Stimulated activated CD4-positive, alpha-beta T cell treated with anti-CD3 and anti-CD28 coated beads, Interleukin-4, amount 100 ng/mL, for 1 hour (primary cell): ENCODE results near the gene CPNE7.
A peak's percentile ranks its signal among the peaks of the same experiment; 100 is the strongest.
"Not testable (repeated sequence)": the region's sequence is repeated elsewhere in the genome, so short reads cannot be mapped to it uniquely, and the experiment has no call there.

ENCODE experiments used
- DNase-seq: peaks from one replicate; pipeline ENCODE4 v3.0.0-alpha.2; 2020

Gene CPNE7

DNA sequence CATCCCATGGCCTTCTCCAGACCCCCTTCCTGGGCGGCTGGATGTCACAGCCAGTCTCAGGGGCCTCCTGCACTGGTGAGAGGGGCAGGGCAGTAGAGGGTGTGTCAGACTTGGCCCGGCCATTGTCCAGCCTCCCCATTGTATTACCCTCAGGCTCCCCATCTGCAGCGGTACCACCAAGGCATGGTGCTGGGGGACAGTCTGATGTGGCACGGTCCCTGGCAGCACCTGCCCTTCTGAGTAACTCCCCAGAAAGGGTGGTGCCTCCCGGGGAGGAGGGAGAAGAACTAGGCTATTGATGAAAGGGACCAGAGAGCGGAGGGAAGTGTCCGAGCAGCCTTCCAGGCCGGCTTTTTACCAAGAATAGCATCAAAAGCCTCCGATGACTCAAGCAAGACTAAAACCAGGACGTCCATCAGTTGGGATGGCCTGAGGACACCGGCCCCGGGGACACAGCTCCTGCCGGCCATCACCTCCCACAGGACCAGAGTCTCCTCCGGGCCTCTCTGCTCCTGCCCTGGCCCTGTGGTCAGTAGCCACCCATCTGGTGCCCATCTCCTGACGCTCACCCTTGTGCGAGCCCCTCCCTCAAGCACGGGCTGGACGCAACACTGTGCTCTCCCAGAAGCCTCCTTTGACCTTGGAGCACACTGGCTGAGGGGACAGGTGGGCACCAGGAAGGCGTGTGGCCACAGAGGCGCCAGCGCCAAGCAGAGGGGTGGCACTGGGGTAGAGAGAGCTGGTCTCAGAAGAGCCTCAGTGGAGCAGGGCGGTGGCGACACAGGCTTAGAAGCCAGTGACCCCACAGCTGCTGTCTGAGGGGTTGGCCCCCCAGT, 5.8 kb upstream of the CPNE7 start:
- no peak for DNase-seq

DNA sequence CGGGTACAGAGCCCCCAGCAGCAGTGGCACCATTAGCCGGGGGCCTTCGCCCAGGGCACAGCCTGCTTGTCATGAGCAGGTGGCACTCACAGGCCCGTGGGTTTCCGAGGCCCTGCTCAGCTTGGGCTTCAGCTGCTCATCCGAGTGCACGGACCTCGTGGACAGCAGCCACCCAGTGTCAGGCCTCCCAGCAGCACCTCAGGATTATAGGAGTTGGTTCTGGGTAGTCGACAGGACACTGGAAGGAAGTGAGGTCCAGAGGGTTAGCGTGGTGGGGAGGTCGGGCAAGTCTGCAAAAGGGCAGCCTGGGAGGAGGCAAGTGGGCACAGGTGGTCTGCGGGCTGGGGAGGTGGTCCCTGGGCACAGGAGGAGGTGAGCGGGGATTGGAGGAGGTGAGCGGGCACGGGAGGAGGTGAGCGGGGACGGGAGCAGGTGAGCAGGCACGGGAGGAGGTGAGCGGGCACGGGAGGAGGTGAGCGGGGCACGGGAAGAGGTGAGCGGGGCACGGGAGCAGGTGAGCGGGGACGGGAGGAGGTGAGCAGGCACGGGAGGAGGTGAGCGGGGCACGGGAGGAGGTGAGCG, 5.1 kb upstream of the CPNE7 start:
- DNase-seq: no peak

DNA sequence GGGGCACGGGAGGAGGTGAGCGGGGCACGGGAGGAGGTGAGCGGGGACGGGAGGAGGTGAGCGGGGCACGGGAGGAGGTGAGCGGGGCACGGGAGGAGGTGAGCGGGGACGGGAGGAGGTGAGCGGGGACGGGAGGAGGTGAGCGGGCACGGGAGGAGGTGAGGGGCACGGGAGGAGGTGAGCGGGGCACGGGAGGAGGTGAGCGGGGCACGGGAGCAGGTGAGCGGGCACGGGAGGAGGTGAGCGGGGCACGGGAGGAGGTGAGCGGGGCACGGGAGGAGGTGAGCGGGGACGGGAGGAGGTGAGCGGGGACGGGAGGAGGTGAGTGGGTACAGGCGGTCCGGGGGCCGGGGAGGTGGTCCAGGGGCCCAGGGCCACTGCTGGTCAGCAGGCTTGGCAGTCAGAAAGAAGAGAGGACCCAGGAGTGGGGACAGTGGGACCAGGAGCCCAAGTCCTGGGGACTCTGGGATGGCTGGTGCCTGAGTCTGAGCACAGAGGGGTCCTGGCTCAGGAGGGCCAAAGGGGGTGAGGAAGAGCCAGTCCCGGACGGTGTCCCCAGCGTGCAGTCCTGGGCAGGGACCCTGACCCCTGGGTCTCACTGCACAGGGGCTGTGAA, 4.5 kb upstream of the CPNE7 start:
- not testable (repeated sequence) for DNase-seq

DNA sequence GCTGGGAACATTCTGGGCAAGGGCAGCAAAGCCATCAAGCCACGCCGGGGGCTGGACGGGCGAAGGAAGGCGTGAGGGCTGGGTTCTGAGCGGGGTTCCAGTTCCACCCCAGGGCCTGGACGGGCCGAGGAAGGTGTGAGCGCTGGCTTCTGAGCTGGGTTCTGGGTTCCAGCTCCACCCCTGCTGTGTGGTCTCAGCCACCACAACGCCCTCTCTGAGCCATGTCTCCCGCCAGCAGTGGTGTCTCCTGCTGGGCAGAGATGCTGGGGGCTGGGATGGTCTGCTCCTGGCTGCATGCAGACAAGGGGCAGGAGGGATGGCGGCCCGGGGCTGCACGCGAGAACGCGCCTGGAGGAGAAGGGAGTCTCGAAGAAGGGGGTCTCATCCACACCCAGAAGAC, 3.9 kb upstream of the CPNE7 start:
- DNase-seq: no peak

DNA sequence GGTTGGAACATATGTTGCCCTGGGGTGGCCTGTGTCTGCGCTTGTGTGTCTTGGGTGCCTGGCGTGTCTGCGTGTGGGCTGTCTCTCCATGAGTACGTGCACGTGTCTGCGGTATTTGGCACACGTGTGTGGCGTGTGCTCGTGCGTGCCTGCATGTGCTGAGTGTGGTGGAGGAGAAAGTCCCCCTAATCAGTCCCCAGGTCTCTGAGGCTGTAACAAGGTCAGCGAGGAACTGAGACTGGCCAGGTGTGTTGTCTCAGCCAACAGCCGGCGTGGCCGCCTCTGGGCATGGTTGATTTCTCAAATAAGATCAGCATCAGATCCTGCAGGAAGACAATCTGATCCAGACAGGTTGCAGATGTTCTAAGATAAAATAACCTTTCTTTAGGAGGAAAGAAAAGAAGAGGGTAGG, 3.5 kb upstream of the CPNE7 start:
- DNase-seq: no peak

DNA sequence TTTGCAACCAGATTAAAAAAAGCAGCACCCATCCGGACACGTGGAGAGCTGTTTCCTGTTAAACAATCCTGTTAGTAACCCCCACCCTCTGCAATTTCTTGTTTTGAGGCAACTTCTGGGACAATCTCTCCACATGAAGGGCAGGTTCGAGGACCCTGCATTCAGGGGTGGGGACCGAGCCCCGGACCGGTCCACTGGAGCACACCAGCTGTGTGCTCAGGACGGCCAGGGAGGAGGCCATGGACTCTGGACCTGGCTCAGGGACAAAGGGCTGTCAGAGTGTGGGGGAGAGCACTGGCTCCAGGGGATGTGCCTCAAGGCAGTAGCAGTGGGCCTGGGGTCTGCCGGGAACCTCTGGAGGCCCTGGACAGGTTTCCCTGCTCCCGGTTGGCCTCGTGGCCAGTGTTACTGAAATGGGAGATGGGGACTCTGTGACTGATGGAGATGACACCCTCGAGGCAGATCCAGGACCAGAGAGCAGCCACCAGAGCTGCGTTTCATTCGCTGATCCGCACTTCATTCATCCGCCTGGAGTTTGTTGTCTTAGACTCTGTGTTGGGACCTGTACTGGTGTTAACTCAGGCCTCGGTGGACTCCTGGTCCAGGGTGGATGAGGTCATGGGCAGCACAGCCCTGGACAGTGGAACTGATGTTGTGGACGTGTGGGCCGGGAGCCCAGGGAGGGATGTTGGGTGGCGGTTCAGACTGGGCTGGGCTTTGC, 2.9 kb upstream of the CPNE7 start:
- no peak for DNase-seq

DNA sequence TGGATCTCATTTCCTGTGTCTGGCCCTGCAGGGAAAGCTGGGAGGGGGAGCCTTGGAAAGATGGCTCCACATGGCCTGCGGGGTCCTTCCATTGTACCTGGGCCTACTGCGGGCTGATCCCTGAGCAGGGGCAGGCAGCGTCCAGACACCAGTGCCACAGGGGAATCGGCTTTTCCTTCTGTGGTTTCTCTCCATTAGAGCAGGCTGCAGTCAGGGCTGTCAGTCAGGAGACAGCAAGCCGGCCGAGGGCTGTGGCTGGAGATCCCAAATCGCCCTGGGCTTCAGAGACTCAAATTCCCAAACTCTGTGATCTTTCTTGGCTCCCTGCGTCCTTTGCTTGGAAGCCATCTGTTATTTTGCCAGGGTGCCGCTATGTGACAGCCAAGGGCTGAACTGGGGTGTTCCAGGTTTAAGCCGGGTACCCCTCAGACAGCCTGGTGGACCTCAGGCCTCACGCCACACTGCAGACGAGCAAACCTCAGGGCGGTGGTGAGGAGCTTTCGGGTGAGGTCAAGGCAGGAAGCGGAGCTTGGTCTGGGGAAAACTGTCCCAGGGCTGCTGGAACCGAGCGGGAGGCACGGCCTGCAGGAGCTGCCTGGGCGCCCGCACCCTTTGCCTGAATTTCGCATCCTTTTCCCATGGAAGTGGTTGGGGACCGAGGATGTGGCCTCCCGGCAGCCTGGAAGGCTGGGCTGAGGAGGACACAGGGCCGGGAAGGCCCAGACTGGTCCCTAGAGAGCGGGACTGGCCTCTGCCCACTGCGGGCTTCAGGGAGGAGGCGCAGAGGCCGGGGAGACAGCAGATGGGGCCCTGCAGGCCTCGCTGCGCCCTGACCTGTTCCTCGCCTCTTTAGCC, 1.5 kb upstream of the CPNE7 start:
- no peak for DNase-seq

DNA sequence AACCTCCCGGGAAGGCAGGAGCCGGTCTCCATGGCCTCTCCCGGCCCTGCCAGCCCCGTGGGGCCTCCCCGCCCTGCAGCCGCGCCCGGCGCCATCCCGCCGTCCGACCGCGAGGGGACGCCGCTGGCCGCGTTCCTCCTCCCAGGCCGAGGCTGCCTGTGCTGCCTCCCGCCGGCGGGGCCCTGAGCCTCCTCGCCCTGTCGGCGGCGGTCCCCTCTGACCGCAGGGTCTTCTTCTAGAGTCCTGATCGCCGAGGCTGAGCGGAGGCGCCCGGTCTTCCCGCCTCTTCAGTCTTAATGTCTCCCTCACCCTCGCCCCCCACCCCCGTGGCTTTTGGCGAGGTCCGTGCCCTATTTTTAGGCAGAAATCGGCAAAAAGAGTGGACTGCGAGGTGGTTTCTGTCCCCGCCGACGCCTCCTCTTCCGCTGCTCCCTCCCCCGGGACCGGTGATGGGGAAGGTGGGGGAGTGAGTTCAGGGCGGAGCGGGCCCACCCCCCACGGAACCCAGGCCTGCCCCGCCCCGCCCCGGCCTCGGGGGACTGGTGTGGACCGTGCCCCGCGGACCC, 794 bp upstream of the CPNE7 start:
- peak; percentile 63 for DNase-seq

DNA sequence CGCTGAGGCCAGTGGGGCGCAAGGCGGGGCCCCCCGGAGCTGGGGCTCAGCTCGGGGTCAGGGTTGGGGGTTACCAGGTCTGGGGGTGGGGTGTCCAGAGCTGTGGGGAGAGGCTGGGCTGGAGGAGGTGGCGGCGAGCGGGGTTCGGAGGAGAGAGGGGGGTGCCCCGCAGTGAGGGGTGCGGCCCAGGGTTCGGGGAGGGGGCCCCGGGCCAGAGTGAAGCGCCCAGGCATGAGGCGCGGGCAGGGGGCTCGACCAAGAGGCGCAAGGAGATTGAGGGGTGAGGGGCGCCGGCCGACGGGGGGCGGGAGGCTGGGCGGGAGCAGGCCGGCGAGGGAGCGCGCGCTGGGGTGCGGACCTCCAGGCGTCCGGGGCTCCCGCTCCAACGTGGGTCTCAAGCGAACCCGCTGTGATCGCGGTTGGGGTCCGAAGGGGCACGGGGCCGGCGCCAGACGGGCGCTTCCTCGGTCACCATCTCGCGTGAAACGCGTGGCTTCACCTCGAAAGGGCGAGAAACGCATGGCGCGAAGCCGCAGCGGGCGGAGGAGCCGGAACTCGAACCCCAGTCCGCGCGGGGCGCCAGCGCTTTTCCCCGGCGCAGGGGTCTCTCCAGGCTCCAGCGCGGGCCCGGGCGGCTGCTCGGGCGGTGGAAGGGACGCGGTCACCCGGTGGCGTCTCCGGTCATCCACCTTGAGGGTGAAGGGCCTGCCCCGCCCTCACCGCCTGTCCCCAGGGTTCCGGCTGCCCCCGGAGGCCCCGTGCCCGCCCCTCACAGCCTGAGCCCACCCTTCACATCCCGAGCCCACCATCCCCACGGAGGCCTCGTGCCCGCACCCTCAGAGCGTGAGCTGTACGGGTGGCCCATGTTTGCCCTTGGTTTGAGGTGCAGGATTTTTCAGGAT, 846 bp downstream of the CPNE7 start:
- no peak for DNase-seq

DNA sequence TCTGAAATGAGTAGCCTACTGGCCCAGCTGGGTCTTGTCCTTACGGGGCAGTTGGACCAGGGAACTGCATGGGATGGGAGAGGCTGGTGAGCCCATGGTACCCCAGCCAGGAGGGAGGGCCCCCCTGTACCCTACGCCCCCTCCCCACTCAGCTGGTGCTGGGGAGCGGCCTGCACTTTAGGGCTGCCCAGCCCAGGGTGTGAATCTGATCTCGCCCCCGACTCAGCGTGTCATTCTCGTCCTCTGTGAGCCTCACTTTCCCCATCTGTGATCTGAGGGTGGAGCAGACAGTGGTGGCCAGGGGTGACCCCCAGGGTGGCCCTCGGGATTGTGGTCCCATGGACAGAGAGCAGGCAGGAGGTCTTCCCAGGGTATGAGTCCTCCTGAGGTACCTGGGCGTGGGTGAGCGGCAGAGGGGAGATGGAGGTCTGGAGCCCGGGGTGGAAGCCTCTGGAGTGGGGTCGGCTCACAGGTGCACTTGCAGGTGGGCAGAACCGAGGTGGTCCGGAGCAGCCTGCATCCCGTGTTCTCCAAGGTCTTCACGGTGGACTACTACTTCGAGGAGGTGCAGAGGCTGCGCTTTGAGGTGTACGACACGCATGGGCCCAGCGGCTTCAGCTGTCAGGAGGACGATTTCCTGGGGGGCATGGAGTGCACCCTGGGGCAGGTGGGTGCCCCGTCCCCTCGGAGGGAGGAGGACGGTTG, 1.6 kb downstream of the CPNE7 start:
- DNase-seq: no peak

DNA sequence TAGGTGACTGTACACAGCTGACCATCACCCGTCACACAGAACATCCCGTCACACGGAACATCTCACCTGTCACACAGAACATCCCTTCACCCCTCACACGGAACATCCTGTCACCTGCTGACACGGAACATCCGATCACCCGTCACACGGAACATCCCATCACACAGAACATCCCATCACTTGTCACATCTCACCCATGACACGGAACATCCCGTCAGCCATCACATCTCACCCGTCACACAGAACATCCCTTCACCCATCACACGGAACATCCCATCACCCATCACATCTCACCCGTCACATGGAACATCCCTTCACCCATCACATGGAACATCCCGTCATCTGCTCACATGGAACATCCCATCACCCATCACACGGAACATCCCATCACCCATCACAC, 3.8 kb downstream of the CPNE7 start:
- no peak for DNase-seq

DNA sequence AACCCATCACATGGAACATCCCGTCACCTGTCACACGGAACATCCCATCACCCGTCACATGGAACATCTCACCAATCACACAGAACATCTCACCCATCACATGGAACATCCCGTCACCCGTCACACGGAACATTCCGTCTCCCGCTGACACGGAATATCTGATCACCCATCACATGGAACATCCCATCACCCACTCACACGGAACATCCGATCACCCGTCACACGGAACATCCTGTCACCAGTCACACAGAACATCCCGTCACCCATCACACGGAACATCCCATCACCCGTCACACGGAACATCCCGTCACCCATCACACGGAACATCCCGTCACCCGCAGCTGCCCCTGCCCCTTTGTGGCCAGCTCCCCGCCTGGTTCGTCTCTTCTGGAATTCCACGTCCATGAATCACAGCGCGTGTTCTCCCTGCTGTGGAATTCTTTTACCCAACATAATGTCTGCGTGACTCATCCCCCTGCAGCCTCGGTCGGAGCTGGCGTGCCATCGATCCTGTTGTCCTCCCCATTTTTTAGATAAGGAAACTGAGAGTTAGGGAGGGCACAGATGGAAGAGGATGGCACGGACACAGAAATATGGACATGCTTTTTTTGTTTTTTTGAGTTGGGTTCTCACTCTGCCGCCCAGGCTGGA, 5.6 kb downstream of the CPNE7 start:
- DNase-seq: no peak

DNA sequence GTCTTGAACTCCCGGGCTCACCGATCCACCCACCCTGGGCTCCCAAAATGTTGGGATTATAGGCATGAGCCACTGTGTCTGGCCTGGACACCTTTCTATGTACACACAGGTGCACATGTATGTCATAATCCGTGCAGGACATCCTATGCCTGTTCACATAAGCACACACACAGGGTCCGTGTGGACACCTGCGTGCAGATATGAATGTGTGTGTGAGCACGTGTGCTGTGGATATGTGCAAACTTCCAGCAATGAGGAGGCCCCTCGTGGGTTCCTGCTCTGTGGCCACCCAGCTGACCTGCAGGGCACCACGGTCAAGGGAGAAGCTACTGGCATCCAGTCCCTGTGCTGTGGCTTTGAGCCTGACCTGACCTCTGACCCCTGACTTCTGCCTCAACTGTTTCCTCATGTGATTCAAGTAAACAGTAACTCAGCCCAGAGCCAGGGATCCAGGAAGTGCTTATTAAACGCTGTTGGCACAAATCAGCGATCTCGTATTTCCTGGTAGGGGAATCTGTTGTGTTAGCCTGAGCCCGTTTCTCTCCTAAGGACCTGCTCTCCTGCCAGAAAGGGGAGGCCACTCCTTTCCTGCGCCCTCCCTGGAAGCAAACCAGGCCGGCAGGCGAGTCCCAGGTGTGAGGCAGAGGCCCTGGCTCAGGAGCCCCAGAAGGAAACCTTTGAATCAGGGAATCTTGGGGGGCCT, 6.5 kb downstream of the CPNE7 start:
- no peak for DNase-seq

DNA sequence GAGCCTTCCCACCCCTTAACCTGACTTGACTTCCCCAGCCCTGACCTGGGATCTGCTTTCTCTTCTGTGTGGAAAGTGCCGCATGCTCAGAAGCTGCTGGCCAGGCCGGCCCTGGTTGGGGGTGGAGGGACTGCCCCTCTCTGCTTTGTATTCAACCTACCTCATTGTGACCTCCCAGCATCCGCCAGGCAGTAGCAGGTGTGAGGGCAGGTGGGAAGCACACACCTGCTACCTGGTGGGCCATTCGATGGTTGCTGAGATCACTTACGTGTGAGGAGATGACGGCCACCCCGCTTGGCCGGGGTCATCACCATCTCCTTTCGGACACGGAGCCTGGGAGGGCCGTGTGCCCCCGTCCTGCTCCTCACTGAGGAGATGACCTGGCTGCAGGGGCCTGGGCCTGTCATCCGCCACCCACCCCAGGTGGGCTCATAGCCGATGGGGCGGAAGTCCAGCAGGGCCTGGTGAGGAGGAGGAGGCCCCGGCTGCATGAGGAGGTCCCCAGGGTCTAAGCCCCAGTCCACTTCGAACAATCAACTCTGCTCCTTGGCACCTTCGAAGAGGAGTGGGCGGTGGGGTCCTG, 7.1 kb downstream of the CPNE7 start:
- no peak for DNase-seq

DNA sequence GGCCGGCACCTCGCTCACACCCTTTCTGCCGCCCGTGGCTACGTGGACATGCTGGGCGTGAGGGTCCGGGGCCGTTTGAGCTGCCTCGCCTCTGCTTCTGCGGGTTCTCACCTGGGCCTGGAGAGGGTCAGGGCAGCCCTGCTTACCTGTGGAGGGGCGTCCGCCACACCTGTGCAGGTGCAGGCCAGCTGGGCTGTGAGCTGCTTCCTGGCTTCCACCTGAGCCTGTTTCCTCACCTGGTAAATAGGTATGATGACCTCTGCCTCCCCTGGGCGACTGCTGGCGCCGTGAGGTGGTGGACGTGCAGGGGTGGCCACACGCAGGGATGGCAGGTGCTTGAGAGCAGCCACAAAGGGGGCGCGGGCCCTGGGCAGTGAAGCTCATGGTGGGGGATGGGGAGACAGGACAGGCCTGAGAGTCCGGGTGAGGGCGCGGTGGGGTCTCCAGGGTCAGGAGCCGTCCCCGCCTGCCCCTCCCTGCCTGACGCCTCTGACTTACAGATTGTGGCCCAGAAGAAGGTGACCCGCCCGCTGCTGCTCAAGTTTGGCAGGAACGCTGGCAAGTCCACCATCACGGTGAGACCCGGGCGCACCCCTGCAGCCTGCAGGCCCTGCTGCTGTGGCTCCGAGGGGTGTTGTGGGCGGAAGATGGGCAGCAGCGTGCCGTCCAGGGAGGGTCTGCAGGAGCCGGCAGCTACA, 7.8 kb downstream of the CPNE7 start:
- DNase-seq: no peak

DNA sequence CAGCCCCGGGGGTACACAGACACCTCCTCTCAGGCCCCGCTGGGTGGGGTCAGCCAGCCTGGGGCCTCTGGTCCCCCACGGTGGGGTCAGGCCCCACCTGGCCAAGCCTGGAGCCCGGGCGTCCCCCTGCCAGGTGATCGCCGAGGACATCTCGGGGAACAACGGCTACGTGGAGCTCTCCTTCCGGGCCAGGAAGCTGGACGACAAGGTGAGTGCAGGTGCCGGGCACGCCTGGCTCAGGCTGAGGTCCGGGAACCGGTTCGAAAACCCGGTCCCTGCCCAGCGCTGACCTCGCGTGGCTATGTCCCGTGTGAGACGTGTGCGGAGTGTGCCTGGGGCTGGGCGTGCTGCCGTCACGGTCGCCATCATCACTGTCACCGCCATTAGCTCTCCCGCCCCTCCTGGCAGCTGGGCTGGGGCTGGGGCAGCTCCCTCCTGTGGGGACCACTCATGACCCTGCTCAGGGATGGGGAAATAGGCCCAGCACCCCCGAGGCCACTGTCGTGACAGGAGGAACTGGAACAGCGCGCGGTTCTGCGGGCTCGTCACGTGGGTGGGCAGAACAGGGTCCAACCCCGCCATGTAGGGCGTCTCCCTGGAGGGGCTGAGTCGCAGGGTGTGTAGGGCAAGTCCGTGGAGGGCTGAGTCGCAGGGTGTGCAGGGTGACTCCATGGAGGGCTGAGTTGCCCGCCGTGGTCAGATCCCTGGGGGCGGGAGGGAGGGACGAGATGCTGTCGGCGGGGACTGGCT, 8.5 kb downstream of the CPNE7 start:
- no peak for DNase-seq

DNA sequence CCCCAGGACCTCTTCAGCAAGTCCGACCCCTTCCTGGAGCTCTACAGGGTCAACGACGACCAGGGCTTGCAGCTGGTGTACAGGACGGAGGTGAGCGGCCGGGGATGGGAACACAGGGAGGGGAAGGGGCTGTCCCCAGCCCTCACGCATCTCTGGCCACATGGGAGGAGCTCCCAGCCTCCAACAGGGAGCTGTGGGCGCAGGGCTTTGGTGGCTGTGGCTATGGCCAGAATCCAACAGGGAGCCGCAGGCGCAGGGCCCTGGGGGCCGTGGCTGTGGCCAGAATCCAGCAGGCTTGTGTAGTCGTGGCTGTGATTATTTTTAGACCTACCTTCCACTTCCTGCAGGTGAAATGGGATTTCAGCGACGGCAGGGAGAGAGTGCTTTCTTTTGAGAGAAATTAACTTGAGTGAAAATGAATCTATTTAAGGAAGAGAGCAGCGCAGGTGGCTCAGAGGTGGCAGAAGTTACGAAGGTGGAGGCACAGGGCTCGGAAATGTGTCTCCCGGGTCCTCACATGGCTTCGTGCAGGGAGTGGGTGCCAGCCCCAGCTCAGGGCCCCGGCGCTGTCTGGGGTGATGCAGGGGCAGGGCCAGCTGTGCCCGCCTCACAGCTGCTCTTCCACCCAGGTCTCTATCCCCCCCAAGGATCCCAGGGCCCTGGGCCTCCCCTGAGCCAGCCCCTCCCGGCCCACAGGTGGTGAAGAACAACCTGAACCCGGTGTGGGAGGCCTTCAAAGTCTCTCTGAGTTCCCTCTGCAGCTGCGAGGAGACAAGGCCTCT, 9.4 kb downstream of the CPNE7 start:
- DNase-seq: no peak
